HFFc6 (cell line): Measurements from ENCODE around the gene CELF4. TPM values are rescaled to one million over a fixed set of nuclear protein-coding genes. Genes with fewer than 3 reads are reported as not detected.

Experiments used
- DNase-seq: peaks from one replicate; pipeline ENCODE4 v3.0.0-alpha.2; 2018
- H3K27ac Mint-ChIP-seq: 2 replicates; pipeline ENCODE4 v1.8.0; 2020; ENCODE audit warnings: mild to moderate bottlenecking, mixed read lengths
- H3K27me3 Mint-ChIP-seq: 2 replicates; pipeline ENCODE4 v1.8.0; 2021; ENCODE audit warnings: mild to moderate bottlenecking, moderate library complexity, mixed read lengths; ENCODE audit not compliant: insufficient read depth
- H3K36me3 Mint-ChIP-seq: 2 replicates; pipeline ENCODE4 v1.8.0; 2021; ENCODE audit warnings: low read depth, mixed read lengths
- H3K4me1 Mint-ChIP-seq: 2 replicates; pipeline ENCODE4 v1.8.0; 2020; ENCODE audit warnings: low read depth, mixed read lengths
- H3K4me3 Mint-ChIP-seq: 2 replicates; pipeline ENCODE4 v1.8.0; 2020; ENCODE audit warnings: mild to moderate bottlenecking, moderate library complexity, mixed read lengths
- H3K9me3 Mint-ChIP-seq: 2 replicates; pipeline ENCODE4 v1.8.0; 2020; ENCODE audit warnings: mild to moderate bottlenecking, mixed read lengths
- long read RNA-seq: library from polyadenylated mRNA; unstranded; transcript quantifications from one replicate; pipeline ENCODE4 v2.0.0, GENCODE V29; 2019
- total RNA-seq, 6 experiments: library from RNA; stranded (reverse); fragmentation: NEBNext Ultra II Directional; extraction: Animal tissue kit (Norgen Biotek cat#: 25700); gene quantifications; 2 replicates in 1 of 6; 3 replicates in 5 of 6; pipeline ENCODE4 v1.2.3, GENCODE V29; 2021
- TF ChIP-seq, protein P1 (sequence below): fragments of 200-600 bp; sonication (generic); IDR thresholded peaks from 2 replicates; pipeline ENCODE4 v1.5.0; 2021; ENCODE audit warnings: antibody characterized with exemption, mild to moderate bottlenecking

CELF4 gene
- not detected for total RNA-seq
- long read RNA-seq = 0 reads

DNA sequence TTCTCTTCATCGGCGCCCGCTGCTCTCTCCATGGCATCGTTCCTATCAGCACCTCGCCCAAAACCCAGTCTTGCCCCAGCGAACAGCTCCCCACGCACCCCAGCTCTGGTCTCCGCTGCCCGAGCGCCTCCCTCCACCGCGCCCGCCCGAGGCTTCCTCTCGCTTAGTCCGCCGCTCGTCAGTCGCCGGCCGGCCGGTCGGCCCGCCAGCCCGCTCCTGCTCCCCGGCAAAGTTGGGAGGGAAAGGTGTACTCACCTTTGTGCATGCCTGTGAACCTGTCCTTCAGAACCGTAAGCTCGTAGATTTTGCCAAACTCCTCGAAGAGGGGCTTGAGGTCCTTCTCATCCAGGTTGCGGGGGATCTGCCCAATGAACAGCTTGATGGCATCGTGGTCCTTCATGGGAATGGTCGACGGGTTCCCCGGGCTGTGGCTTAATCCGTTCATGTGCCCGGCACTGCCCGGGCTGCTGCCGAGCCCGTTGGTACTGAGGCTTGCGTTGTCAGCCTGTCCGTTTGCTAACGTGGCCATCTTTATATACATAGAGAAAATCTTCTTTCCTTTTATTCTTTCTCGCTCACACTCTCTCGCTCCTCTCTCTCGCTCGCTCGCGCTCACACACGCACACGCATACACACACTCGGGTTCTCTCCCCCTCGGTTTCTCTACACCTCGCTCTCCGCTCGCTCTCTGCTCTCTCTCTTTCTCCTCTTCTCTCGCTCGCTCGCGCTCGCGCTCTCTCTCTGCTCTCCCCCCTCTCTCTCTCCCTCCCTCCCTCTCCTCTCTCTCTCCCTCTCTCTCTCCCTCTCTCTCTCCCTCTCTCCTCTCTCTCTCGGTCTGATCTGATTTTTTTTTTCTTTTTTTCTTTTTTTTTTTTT lies at the start of gene CELF4:
Gene CELF4, minus strand, starts transcription at position 698 of the 876 bp plus-strand sequence.
- Mint-ChIP-seq H3K4me1 (peaks cover 6% of the 10 kb centered on the region), H3K27ac (no peak within 1 kb of the TSS; the same call in 1 of the 2 replicates), H3K27me3 (peaks cover 53% of the 10 kb centered on the region), H3K9me3 (no peaks in the 10 kb centered on the region; the same call in 1 of the 2 replicates), H3K4me3 (peak within 1 kb of the TSS; percentile 90), H3K36me3 (no peaks in the 10 kb centered on the region)
- TF ChIP-seq, protein P1, sequence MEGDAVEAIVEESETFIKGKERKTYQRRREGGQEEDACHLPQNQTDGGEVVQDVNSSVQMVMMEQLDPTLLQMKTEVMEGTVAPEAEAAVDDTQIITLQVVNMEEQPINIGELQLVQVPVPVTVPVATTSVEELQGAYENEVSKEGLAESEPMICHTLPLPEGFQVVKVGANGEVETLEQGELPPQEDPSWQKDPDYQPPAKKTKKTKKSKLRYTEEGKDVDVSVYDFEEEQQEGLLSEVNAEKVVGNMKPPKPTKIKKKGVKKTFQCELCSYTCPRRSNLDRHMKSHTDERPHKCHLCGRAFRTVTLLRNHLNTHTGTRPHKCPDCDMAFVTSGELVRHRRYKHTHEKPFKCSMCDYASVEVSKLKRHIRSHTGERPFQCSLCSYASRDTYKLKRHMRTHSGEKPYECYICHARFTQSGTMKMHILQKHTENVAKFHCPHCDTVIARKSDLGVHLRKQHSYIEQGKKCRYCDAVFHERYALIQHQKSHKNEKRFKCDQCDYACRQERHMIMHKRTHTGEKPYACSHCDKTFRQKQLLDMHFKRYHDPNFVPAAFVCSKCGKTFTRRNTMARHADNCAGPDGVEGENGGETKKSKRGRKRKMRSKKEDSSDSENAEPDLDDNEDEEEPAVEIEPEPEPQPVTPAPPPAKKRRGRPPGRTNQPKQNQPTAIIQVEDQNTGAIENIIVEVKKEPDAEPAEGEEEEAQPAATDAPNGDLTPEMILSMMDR = no peak
- no peak for DNase-seq

DNA sequence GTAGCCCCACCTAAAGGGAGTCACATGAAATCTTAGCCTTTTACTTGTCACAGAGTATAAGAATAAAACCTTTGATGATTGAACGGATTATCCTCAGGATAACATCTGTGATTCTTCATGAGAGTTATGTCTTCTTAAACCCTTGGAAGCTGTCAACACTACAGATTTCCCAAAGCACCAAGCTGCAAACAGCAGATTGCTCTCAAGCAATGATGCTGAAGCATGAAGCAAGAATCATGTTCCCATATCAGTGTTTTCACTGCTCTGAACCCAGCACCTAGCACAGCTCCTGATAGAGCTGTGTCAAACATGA lies 47.6 kb upstream of the CELF4 start:
- H3K27ac Mint-ChIP-seq = no peak overlapping the region
- no peaks in the 10 kb centered on the region for H3K36me3 Mint-ChIP-seq
- H3K9me3 Mint-ChIP-seq = peaks cover 19% of the 10 kb centered on the region
- H3K27me3 Mint-ChIP-seq = no peaks in the 10 kb centered on the region; the same call in 1 of the 2 replicates
- TF ChIP-seq, protein P1 = no peak
- H3K4me3 Mint-ChIP-seq = no peak overlapping the region
- DNase-seq = no peak
- H3K4me1 Mint-ChIP-seq = no peaks in the 10 kb centered on the region

DNA sequence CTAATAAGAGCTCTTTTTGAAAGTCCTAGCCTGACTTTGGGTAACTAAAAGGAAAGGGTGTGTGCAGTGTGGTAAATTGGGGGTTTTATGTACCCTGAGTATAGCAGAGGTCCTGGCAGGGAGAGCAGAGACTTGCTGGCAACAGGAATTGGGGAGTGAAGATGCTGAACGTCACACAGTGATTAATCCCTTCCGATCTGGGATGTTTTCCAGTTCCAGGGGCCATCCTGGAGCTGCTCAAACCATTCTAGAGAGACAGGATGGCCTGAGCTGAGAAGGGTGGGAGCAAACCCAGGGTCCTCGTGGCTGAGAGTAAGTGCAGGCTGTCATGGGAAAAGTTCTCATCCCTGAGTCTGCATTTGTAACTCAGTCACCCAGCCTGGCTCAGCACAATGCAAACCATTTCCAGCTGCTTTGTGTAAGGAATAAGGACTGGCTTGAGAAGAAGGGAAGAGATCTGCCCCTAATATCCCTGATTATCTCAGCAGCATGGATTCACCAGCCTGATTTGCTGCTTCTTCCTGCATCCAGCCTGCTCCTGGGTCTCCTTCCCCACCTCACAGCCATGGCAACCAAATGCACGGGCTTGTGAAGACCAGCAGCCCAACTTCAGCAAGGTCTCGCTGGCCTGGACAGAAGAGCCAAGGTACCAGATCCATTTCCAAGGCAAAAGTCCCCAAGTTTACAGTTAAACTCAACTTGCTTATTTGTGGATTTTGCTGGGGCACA lies 47.1 kb upstream of the CELF4 start:
- H3K9me3 Mint-ChIP-seq = peaks cover 19% of the 10 kb centered on the region
- TF ChIP-seq, protein P1 = no peak
- no peaks in the 10 kb centered on the region for H3K4me1 Mint-ChIP-seq
- no peak overlapping the region for H3K4me3 Mint-ChIP-seq
- no peaks in the 10 kb centered on the region for H3K36me3 Mint-ChIP-seq
- H3K27me3 Mint-ChIP-seq = no peaks in the 10 kb centered on the region; the same call in none of the 2 replicates
- DNase-seq = no peak
- no peak overlapping the region for H3K27ac Mint-ChIP-seq

DNA sequence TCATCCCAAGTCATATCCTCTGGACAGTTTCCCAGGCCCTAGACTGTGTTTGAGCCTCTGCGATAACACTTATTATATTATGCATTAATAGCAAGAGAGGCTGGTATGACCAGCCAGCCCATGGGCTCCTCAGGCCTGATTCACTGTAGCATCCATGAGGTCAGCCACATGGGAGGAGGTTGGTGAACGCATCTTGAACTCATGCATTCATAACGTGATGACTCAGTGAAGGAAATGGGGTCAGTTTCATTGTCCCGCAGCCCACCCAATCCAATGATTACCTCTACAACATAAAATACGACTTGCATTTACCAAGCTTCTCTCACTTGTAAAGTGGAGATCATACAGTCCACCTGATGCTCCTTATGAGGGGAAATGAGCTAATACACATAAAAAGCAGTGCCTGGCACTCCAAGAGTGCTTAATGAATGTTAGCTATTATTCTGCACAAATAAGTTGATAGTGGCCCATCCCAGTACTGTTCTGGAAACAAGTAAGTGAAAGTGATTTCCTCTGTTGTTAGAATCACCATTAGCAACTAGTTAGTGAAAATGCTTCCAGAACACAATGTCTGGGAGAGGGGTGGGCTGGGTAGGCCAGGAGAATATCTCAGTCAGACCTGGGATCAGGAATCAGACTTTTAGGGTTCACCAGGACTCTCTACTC lies 46.1 kb upstream of the CELF4 start:
- DNase-seq = no peak
- TF ChIP-seq, protein P1 = no peak
- peaks cover 15% of the 10 kb centered on the region for H3K9me3 Mint-ChIP-seq
- no peak overlapping the region for H3K27ac Mint-ChIP-seq
- no peaks in the 10 kb centered on the region for H3K4me1 Mint-ChIP-seq
- H3K4me3 Mint-ChIP-seq = no peak overlapping the region
- H3K36me3 Mint-ChIP-seq = no peaks in the 10 kb centered on the region
- H3K27me3 Mint-ChIP-seq = no peaks in the 10 kb centered on the region; the same call in none of the 2 replicates

GRCh38 chr18:37608876-37609275 lies 43.3 kb upstream of the CELF4 start:
- no peak for DNase-seq
- Mint-ChIP-seq H3K4me1 (no peaks in the 10 kb centered on the region), H3K9me3 (peaks cover 20% of the 10 kb centered on the region), H3K36me3 (no peaks in the 10 kb centered on the region), H3K27ac (no peak overlapping the region), H3K4me3 (no peak overlapping the region), H3K27me3 (peaks cover 2% of the 10 kb centered on the region)
- TF ChIP-seq, protein P1 = no peak
